GM12892 (cell line): ENCODE data around the gene ACSS1.

ENCODE experiments used
- POLR2A ChIP-seq: IDR thresholded peaks from 2 replicates; pipeline ENCODE4 v1.6.1; 2011; ENCODE audit warnings: low read depth, low read length, control low read depth
- TAF1 ChIP-seq: IDR thresholded peaks from 2 replicates; pipeline ENCODE4 v1.6.1; 2011; ENCODE audit warnings: low read depth, mild to moderate bottlenecking, control low read depth, low read length, borderline replicate concordance

DNA sequence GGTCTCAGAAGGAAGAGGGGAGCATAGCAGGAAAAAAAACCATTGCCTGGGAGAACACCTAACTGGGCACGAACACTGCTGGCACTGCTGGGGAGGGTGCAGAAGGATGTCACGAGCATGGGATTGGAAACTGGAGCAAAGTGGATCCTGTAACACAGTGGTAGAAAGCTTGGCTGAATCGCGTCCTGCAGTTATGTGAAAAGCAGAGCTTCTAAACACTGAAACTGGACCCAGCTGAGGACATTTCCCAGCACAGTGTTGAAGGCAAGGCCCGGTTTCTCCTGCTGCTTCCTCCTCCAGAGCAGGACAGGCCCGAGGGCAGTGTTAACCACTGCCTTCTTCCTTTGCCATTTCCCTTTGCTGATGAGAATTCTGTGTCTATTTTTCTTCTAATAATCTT, 72.1 kb downstream of the ACSS1 start:
- TF ChIP-seq POLR2A = no peak
- TF ChIP-seq TAF1 = no peak
